K562 (cell line): ENCODE measurements around the gene ZBTB32. TPM values are rescaled to one million over a fixed set of nuclear protein-coding genes. Genes with fewer than 3 reads are reported as not detected.

Experiments
- HDAC6 ChIP-seq: IDR thresholded peaks from 2 replicates; pipeline ENCODE4 v1.6.1; 2012; ENCODE audit warnings: low read depth, mild to moderate bottlenecking, control low read depth, inconsistent platforms, low read length, moderate library complexity
- LARP7 ChIP-seq: fragments of 450-650 bp; IDR thresholded peaks from 2 replicates; pipeline ENCODE4 v1.6.1; 2016
- TEAD1 ChIP-seq, 2 experiments: fragments of 450-650 bp in 1 of 2; sonication (generic) in 1 of 2; formaldehyde crosslinking; IDR thresholded peaks; 2 replicates each; pipeline versions ENCODE4 v1.4.0 to v1.8.0; 2020 to 2022; ENCODE audit warnings: mild to moderate bottlenecking in 2 of 2, missing genetic modification reagents in 1 of 2
- polyA plus RNA-seq, 8 experiments: library from polyadenylated mRNA; depleted of rRNA in 4 of 8; stranded (reverse) in 5 of 8; unstranded in 3 of 8; fragments of >200 nt; fragmentation: Nextera tagmentation in 2 of 8; fragmentation: Illumina TruSeq in 1 of 8; extraction: Ambion mirVana in 2 of 8; extraction: Trizol in 1 of 8; gene quantifications; 2 replicates each; pipeline versions ENCODE4 v1.2.1 to v1.2.3, GENCODE V29; 2011 to 2014; ENCODE audit warnings: inconsistent platforms in 1 of 8, missing spikeins in 1 of 8
- total RNA-seq, 7 experiments: library from RNA; depleted of rRNA in 6 of 7; stranded (reverse); fragments of >200 nt in 6 of 7; fragmentation: Illumina TruSeq in 2 of 7; extraction: Trizol in 2 of 7; gene quantifications; 2 replicates each; pipeline versions ENCODE4 v1.2.1 to v1.2.3, GENCODE V29; 2011 to 2021; ENCODE audit warnings: low replicate concordance in 1 of 7
- TF ChIP-seq, protein P1 (sequence below): fragments of 250-450 bp; sonication (Bioruptor Pico); IDR thresholded peaks from 2 replicates; pipeline ENCODE4 v1.4.0; 2020; ENCODE audit warnings: mild to moderate bottlenecking, moderate library complexity, borderline replicate concordance
- TF ChIP-seq, protein P2 (sequence below): fragments of 250-450 bp; sonication (Bioruptor Pico); IDR thresholded peaks from 2 replicates; pipeline ENCODE4 v1.9.0; 2021; ENCODE audit warnings: mild to moderate bottlenecking, inconsistent platforms
- TF ChIP-seq, protein P3 (sequence below): fragments of 450-650 bp; IDR thresholded peaks from 2 replicates; pipeline ENCODE4 v1.6.1; 2016; ENCODE audit warnings: mild to moderate bottlenecking, moderate library complexity

ZBTB32 gene
- total and polyA plus RNA-seq, 9 of the 15 experiments (the other 6 are each of a cell fraction or from before 2014, with no cell fraction given): 0.20 TPM; not detected in 8

- TF ChIP-seq, protein P1, sequence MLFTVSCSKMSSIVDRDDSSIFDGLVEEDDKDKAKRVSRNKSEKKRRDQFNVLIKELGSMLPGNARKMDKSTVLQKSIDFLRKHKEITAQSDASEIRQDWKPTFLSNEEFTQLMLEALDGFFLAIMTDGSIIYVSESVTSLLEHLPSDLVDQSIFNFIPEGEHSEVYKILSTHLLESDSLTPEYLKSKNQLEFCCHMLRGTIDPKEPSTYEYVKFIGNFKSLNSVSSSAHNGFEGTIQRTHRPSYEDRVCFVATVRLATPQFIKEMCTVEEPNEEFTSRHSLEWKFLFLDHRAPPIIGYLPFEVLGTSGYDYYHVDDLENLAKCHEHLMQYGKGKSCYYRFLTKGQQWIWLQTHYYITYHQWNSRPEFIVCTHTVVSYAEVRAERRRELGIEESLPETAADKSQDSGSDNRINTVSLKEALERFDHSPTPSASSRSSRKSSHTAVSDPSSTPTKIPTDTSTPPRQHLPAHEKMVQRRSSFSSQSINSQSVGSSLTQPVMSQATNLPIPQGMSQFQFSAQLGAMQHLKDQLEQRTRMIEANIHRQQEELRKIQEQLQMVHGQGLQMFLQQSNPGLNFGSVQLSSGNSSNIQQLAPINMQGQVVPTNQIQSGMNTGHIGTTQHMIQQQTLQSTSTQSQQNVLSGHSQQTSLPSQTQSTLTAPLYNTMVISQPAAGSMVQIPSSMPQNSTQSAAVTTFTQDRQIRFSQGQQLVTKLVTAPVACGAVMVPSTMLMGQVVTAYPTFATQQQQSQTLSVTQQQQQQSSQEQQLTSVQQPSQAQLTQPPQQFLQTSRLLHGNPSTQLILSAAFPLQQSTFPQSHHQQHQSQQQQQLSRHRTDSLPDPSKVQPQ (CRISPR knock-in tag): no peak
- TF ChIP-seq LARP7 (no peak), HDAC6 (no peak), TEAD1 (CRISPR knock-in tag; IDR thresholded peaks at IDR 0.05) (no peak)
- TF ChIP-seq, protein P2, sequence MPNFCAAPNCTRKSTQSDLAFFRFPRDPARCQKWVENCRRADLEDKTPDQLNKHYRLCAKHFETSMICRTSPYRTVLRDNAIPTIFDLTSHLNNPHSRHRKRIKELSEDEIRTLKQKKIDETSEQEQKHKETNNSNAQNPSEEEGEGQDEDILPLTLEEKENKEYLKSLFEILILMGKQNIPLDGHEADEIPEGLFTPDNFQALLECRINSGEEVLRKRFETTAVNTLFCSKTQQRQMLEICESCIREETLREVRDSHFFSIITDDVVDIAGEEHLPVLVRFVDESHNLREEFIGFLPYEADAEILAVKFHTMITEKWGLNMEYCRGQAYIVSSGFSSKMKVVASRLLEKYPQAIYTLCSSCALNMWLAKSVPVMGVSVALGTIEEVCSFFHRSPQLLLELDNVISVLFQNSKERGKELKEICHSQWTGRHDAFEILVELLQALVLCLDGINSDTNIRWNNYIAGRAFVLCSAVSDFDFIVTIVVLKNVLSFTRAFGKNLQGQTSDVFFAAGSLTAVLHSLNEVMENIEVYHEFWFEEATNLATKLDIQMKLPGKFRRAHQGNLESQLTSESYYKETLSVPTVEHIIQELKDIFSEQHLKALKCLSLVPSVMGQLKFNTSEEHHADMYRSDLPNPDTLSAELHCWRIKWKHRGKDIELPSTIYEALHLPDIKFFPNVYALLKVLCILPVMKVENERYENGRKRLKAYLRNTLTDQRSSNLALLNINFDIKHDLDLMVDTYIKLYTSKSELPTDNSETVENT: no peak
- TF ChIP-seq, protein P3, sequence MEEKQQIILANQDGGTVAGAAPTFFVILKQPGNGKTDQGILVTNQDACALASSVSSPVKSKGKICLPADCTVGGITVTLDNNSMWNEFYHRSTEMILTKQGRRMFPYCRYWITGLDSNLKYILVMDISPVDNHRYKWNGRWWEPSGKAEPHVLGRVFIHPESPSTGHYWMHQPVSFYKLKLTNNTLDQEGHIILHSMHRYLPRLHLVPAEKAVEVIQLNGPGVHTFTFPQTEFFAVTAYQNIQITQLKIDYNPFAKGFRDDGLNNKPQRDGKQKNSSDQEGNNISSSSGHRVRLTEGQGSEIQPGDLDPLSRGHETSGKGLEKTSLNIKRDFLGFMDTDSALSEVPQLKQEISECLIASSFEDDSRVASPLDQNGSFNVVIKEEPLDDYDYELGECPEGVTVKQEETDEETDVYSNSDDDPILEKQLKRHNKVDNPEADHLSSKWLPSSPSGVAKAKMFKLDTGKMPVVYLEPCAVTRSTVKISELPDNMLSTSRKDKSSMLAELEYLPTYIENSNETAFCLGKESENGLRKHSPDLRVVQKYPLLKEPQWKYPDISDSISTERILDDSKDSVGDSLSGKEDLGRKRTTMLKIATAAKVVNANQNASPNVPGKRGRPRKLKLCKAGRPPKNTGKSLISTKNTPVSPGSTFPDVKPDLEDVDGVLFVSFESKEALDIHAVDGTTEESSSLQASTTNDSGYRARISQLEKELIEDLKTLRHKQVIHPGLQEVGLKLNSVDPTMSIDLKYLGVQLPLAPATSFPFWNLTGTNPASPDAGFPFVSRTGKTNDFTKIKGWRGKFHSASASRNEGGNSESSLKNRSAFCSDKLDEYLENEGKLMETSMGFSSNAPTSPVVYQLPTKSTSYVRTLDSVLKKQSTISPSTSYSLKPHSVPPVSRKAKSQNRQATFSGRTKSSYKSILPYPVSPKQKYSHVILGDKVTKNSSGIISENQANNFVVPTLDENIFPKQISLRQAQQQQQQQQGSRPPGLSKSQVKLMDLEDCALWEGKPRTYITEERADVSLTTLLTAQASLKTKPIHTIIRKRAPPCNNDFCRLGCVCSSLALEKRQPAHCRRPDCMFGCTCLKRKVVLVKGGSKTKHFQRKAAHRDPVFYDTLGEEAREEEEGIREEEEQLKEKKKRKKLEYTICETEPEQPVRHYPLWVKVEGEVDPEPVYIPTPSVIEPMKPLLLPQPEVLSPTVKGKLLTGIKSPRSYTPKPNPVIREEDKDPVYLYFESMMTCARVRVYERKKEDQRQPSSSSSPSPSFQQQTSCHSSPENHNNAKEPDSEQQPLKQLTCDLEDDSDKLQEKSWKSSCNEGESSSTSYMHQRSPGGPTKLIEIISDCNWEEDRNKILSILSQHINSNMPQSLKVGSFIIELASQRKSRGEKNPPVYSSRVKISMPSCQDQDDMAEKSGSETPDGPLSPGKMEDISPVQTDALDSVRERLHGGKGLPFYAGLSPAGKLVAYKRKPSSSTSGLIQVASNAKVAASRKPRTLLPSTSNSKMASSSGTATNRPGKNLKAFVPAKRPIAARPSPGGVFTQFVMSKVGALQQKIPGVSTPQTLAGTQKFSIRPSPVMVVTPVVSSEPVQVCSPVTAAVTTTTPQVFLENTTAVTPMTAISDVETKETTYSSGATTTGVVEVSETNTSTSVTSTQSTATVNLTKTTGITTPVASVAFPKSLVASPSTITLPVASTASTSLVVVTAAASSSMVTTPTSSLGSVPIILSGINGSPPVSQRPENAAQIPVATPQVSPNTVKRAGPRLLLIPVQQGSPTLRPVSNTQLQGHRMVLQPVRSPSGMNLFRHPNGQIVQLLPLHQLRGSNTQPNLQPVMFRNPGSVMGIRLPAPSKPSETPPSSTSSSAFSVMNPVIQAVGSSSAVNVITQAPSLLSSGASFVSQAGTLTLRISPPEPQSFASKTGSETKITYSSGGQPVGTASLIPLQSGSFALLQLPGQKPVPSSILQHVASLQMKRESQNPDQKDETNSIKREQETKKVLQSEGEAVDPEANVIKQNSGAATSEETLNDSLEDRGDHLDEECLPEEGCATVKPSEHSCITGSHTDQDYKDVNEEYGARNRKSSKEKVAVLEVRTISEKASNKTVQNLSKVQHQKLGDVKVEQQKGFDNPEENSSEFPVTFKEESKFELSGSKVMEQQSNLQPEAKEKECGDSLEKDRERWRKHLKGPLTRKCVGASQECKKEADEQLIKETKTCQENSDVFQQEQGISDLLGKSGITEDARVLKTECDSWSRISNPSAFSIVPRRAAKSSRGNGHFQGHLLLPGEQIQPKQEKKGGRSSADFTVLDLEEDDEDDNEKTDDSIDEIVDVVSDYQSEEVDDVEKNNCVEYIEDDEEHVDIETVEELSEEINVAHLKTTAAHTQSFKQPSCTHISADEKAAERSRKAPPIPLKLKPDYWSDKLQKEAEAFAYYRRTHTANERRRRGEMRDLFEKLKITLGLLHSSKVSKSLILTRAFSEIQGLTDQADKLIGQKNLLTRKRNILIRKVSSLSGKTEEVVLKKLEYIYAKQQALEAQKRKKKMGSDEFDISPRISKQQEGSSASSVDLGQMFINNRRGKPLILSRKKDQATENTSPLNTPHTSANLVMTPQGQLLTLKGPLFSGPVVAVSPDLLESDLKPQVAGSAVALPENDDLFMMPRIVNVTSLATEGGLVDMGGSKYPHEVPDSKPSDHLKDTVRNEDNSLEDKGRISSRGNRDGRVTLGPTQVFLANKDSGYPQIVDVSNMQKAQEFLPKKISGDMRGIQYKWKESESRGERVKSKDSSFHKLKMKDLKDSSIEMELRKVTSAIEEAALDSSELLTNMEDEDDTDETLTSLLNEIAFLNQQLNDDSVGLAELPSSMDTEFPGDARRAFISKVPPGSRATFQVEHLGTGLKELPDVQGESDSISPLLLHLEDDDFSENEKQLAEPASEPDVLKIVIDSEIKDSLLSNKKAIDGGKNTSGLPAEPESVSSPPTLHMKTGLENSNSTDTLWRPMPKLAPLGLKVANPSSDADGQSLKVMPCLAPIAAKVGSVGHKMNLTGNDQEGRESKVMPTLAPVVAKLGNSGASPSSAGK: no peak
These were observed 44.0 kb downstream of the ZBTB32 start, which contains the start of gene LIN37 (continued) for GRCh38 chr19:35748106-35749020.
